HFFc6 (cell line): ENCODE results near the gene AMN1. TPM values are rescaled to one million over a fixed set of nuclear protein-coding genes. Genes with fewer than 3 reads are reported as not detected.
"Not testable (repeated sequence)": the region's sequence is repeated elsewhere in the genome, so short reads cannot be mapped to it uniquely, and the experiment has no call there.

Experiments
- DNase-seq: peaks from one replicate; pipeline ENCODE4 v3.0.0-alpha.2; 2018
- H3K27ac Mint-ChIP-seq: 2 replicates; pipeline ENCODE4 v1.8.0; 2020; ENCODE audit warnings: mild to moderate bottlenecking, mixed read lengths
- H3K27me3 Mint-ChIP-seq: 2 replicates; pipeline ENCODE4 v1.8.0; 2021; ENCODE audit warnings: mild to moderate bottlenecking, moderate library complexity, mixed read lengths; ENCODE audit not compliant: insufficient read depth
- H3K36me3 Mint-ChIP-seq: 2 replicates; pipeline ENCODE4 v1.8.0; 2021; ENCODE audit warnings: low read depth, mixed read lengths
- H3K4me1 Mint-ChIP-seq: 2 replicates; pipeline ENCODE4 v1.8.0; 2020; ENCODE audit warnings: low read depth, mixed read lengths
- H3K4me3 Mint-ChIP-seq: 2 replicates; pipeline ENCODE4 v1.8.0; 2020; ENCODE audit warnings: mild to moderate bottlenecking, moderate library complexity, mixed read lengths
- H3K9me3 Mint-ChIP-seq: 2 replicates; pipeline ENCODE4 v1.8.0; 2020; ENCODE audit warnings: mild to moderate bottlenecking, mixed read lengths
- CTCF ChIP-seq: fragments of 200-600 bp; sonication (generic); IDR thresholded peaks from 2 replicates; pipeline ENCODE4 v1.5.0; 2021; ENCODE audit warnings: antibody characterized with exemption, mild to moderate bottlenecking
- total RNA-seq, 6 experiments: library from RNA; stranded (reverse); fragmentation: NEBNext Ultra II Directional; extraction: Animal tissue kit (Norgen Biotek cat#: 25700); gene quantifications; 2 replicates in 1 of 6; 3 replicates in 5 of 6; pipeline ENCODE4 v1.2.3, GENCODE V29; 2021

AMN1 gene
- total RNA-seq, 6 experiments from 2014 or later: 3.4 to 5.3 (median 4.7) TPM

- no peaks in the 10 kb centered on the region for H3K36me3 Mint-ChIP-seq
- H3K4me1 Mint-ChIP-seq: peaks cover 10% of the 10 kb centered on the region; the same call in 1 of the 2 replicates
- no peak for DNase-seq
- H3K9me3 Mint-ChIP-seq: peaks cover 8% of the 10 kb centered on the region; the same call in 1 of the 2 replicates
- H3K27ac Mint-ChIP-seq: no peak overlapping the region
- H3K4me3 Mint-ChIP-seq: no peak overlapping the region
- H3K27me3 Mint-ChIP-seq: peaks cover 11% of the 10 kb centered on the region
- TF ChIP-seq CTCF: no peak
These were observed 39.2 kb upstream of the AMN1 start for GRCh38 chr12:31768046-31768445.

GRCh38 chr12:31765931-31766330, 37.1 kb upstream of the AMN1 start:
- DNase-seq: no peak
- no peak overlapping the region for H3K27ac Mint-ChIP-seq
- no peaks in the 10 kb centered on the region for H3K36me3 Mint-ChIP-seq
- peaks cover 12% of the 10 kb centered on the region; the same call in 1 of the 2 replicates for H3K4me1 Mint-ChIP-seq
- H3K9me3 Mint-ChIP-seq: peaks cover 4% of the 10 kb centered on the region; the same call in 1 of the 2 replicates
- no peak for TF ChIP-seq CTCF
- peaks cover 4% of the 10 kb centered on the region for H3K27me3 Mint-ChIP-seq
- H3K4me3 Mint-ChIP-seq: no peak overlapping the region

GRCh38 chr12:31759632-31760459, 31.0 kb upstream of the AMN1 start:
- H3K36me3 Mint-ChIP-seq: no peaks in the 10 kb centered on the region
- peaks cover 13% of the 10 kb centered on the region for H3K4me1 Mint-ChIP-seq
- no peak overlapping the region for H3K4me3 Mint-ChIP-seq
- H3K27ac Mint-ChIP-seq: no peak overlapping the region
- no peaks in the 10 kb centered on the region for H3K27me3 Mint-ChIP-seq
- peaks cover 4% of the 10 kb centered on the region; the same call in 1 of the 2 replicates for H3K9me3 Mint-ChIP-seq
- DNase-seq: no peak
- no peak for TF ChIP-seq CTCF

GRCh38 chr12:31758297-31758696, 29.5 kb upstream of the AMN1 start:
- H3K4me3 Mint-ChIP-seq, H3K27me3 Mint-ChIP-seq, H3K36me3 Mint-ChIP-seq, H3K9me3 Mint-ChIP-seq, H3K27ac Mint-ChIP-seq, DNase-seq: not testable (repeated sequence)
- peaks cover 12% of the 10 kb centered on the region for H3K4me1 Mint-ChIP-seq

GRCh38 chr12:31756977-31757420, 28.2 kb upstream of the AMN1 start:
- Mint-ChIP-seq H3K4me1 (peaks cover 7% of the 10 kb centered on the region), H3K27me3 (no peaks in the 10 kb centered on the region; the same call in none of the 2 replicates), H3K4me3 (no peak overlapping the region), H3K27ac (no peak overlapping the region), H3K36me3 (no peaks in the 10 kb centered on the region), H3K9me3 (no peaks in the 10 kb centered on the region)
- peak; percentile 5 for DNase-seq
- TF ChIP-seq CTCF: no peak

GRCh38 chr12:31752450-31752849, 23.6 kb upstream of the AMN1 start:
- Mint-ChIP-seq H3K4me1 (peaks cover 32% of the 10 kb centered on the region), H3K9me3 (peaks cover 9% of the 10 kb centered on the region), H3K4me3 (no peak overlapping the region), H3K27ac (no peak overlapping the region), H3K36me3 (no peaks in the 10 kb centered on the region), H3K27me3 (peaks cover 2% of the 10 kb centered on the region)
- DNase-seq: no peak
- TF ChIP-seq CTCF: no peak
